GM12878 (cell line): Measurements from ENCODE around the gene MAP4K5. TPM values are rescaled to one million over a fixed set of nuclear protein-coding genes. Genes with fewer than 3 reads are reported as not detected.

Source experiments
- ATAC-seq: fragments of 200-7000 bp; cut with Tn5 transposase; 3 replicates; pipeline ENCODE4 v1.9.1; 2020; ENCODE audit warnings: mild to moderate bottlenecking, moderate library complexity
- BruUV-seq: library from RNA; stranded (reverse); fragments of 400-500 nt; replicated peaks from 2 replicates; lab custom pipeline; 2021; lab: Mats Ljungman, UMichigan
- CTCF ChIA-PET: fragments of 300-600 bp; sonication (Branson Sonifier 250); formaldehyde crosslinking; extraction: SDS; loops from one replicate; lab custom pipeline; 2021; ENCODE audit warnings: inconsistent platforms; lab: Yijun Ruan, JAX
- POLR2A ChIA-PET: fragments of 350-600 bp; formaldehyde crosslinking; extraction: SDS; loops from one replicate; lab custom pipeline; 2021; ENCODE audit warnings: inconsistent platforms; lab: Charles Lee
- RAD21 ChIA-PET: fragments of 300-600 bp; sonication (Branson Sonifier 250); formaldehyde crosslinking; loops from one replicate; lab custom pipeline; 2023; ENCODE audit warnings: antibody characterized with exemption; ENCODE audit not compliant: unreplicated experiment; lab: Charles Lee
- SMC1A ChIA-PET: fragments of 300-600 bp; sonication (Branson Sonifier 250); formaldehyde crosslinking; loops from one replicate; lab custom pipeline; 2023; ENCODE audit not compliant: unreplicated experiment, uncharacterized antibody; lab: Charles Lee
- DNase-seq: peaks from one replicate; pipeline ENCODE4 v3.0.0-alpha.2; 2011; ENCODE audit warnings: low read depth, low spot score
- FAIRE-seq: peaks from 3 replicates; lab custom pipeline; 2011; peaks lifted over from hg19 to GRCh38; lab: Jason Lieb, UNC
- H2AFZ ChIP-seq: 2 replicates; pipeline ENCODE4 v1.6.0; 2011; ENCODE audit warnings: low read depth, low read length, control low read depth; ENCODE audit not compliant: control insufficient read depth
- H3K27ac ChIP-seq: 2 replicates; pipeline ENCODE4 v1.5.1; 2011; ENCODE audit warnings: control low read depth; ENCODE audit not compliant: control insufficient read depth, insufficient read depth
- H3K27me3 ChIP-seq, 2 experiments: replicated peaks in 1 of 2; 2 replicates each; pipeline versions ENCODE4 v1.6.0 to v1.6.1; 2011; ENCODE audit warnings: low read length in 1 of 2; ENCODE audit not compliant: control insufficient read depth in 2 of 2, insufficient read depth in 2 of 2
- H3K36me3 ChIP-seq, 2 experiments: 2 replicates each; pipeline ENCODE4 v1.5.1; 2011; ENCODE audit warnings: low read length in 1 of 2; ENCODE audit not compliant: control insufficient read depth in 2 of 2, insufficient read depth in 2 of 2
- H3K4me1 ChIP-seq: 2 replicates; pipeline ENCODE4 v1.6.1; 2011; ENCODE audit warnings: mild to moderate bottlenecking, low read length, moderate library complexity, mixed read lengths; ENCODE audit not compliant: control insufficient read depth, insufficient read depth
- H3K4me2 ChIP-seq: 2 replicates; pipeline ENCODE4 v1.6.0; 2011; ENCODE audit warnings: control low read depth; ENCODE audit not compliant: control insufficient read depth, insufficient read depth
- H3K4me3 ChIP-seq: fragments of 200-600 bp; sonication (generic); 2 replicates; pipeline ENCODE4 v1.5.1; 2016
- H3K79me2 ChIP-seq: 2 replicates; pipeline ENCODE4 v1.6.0; 2011; ENCODE audit warnings: low read length; ENCODE audit not compliant: control insufficient read depth, insufficient read depth
- H3K9ac ChIP-seq: 2 replicates; pipeline ENCODE4 v1.8.0; 2011; ENCODE audit warnings: low read length, control low read depth, mixed read lengths; ENCODE audit not compliant: control insufficient read depth, insufficient read depth
- H3K9me3 ChIP-seq: replicated peaks from 3 replicates; pipeline ENCODE4 v1.5.1; 2011; ENCODE audit warnings: mild to moderate bottlenecking, low read length; ENCODE audit not compliant: control insufficient read depth, insufficient read depth
- H4K20me1 ChIP-seq: 2 replicates; pipeline ENCODE4 v1.6.0; 2011; ENCODE audit not compliant: control insufficient read depth, insufficient read depth
- BMI1 ChIP-seq: fragments of 450-650 bp; IDR thresholded peaks from 2 replicates; pipeline ENCODE4 v1.6.1; 2016; ENCODE audit warnings: mild to moderate bottlenecking, moderate library complexity, borderline replicate concordance
- GABPA ChIP-seq: IDR thresholded peaks from 2 replicates; pipeline ENCODE4 v1.6.1; 2014; ENCODE audit warnings: antibody characterized with exemption, low read depth, mild to moderate bottlenecking, inconsistent platforms
- HDAC6 ChIP-seq: fragments of 200-600 bp; sonication (generic); IDR thresholded peaks from one replicate; pipeline ENCODE4 v1.8.0; 2017; ENCODE audit warnings: antibody characterized with exemption; ENCODE audit not compliant: unreplicated experiment
- JUNB ChIP-seq: IDR thresholded peaks from 2 replicates; pipeline ENCODE4 v1.6.1; 2016; ENCODE audit warnings: antibody characterized with exemption, mild to moderate bottlenecking
- JUND ChIP-seq: IDR thresholded peaks from 2 replicates; pipeline ENCODE4 v1.6.1; 2012; ENCODE audit warnings: low read depth, mild to moderate bottlenecking, low read length, improper control_type of control experiment, moderate library complexity
- KDM1A ChIP-seq: fragments of 200-600 bp; sonication (generic); IDR thresholded peaks from 2 replicates; pipeline ENCODE4 v1.6.1; 2016; ENCODE audit warnings: borderline replicate concordance
- MEF2B ChIP-seq: fragments of 450-650 bp; IDR thresholded peaks from 2 replicates; pipeline ENCODE4 v1.6.1; 2018; ENCODE audit warnings: mild to moderate bottlenecking, moderate library complexity; ENCODE audit not compliant: partially characterized antibody, poor library complexity, severe bottlenecking
- MTA3 ChIP-seq: IDR thresholded peaks from 2 replicates; pipeline ENCODE4 v1.6.1; 2012; ENCODE audit warnings: low read length, inconsistent platforms, borderline replicate concordance
- MXI1 ChIP-seq: fragments of 150-350 bp; IDR thresholded peaks from 2 replicates; pipeline ENCODE4 v1.6.1; 2011; ENCODE audit warnings: low read depth, mild to moderate bottlenecking, inconsistent platforms, low read length, improper control_type of control experiment
- NR2C1 ChIP-seq: fragments of 450-650 bp; IDR thresholded peaks from 2 replicates; pipeline ENCODE4 v1.6.1; 2017; ENCODE audit warnings: antibody characterized with exemption, mild to moderate bottlenecking, moderate library complexity
- ZNF217 ChIP-seq: fragments of 450-650 bp; IDR thresholded peaks from 2 replicates; pipeline ENCODE4 v1.6.1; 2017; ENCODE audit warnings: antibody characterized with exemption, mild to moderate bottlenecking
- WGBS: methylation state at CpG from one replicate; pipeline ENCODE4 v1.1.6; 2016; ENCODE audit warnings: low lambda C conversion rate; ENCODE audit not compliant: insufficient replicate concordance, insufficient coverage; ENCODE audit errors: missing lambda C conversion rate; 5-methylcytosine and 5-hydroxymethylcytosine counted together
- in situ Hi-C: fragments of 300-500 bp; cut with MboI; formaldehyde crosslinking; loops from 9 replicates; pipeline ENCODE4 v1.14.3; 2018; ENCODE audit warnings: mixed read lengths
- intact Hi-C: fragments of 100-400 bp; cut with micrococcal nuclease; formaldehyde crosslinking; loops from one replicate; pipeline ENCODE4 v1.14.2; 2022; ENCODE audit not compliant: unreplicated experiment
- polyA plus RNA-seq, 11 experiments: library from polyadenylated mRNA; depleted of rRNA in 4 of 11; unstranded in 6 of 11; stranded (reverse) in 5 of 11; fragments of >200 nt; fragmentation: Nextera tagmentation in 4 of 11; fragmentation: Illumina TruSeq in 1 of 11; extraction: Ambion mirVana in 4 of 11; extraction: Trizol in 1 of 11; gene quantifications; 1 replicate in 1 of 11; 2 replicates in 10 of 11; pipeline versions ENCODE4 v1.2.1 to v1.2.3, GENCODE V29; 2011 to 2016; ENCODE audit warnings: inconsistent platforms in 2 of 11, missing spikeins in 2 of 11, low read depth in 1 of 11
- total RNA-seq, 4 experiments: library from RNA; depleted of rRNA in 3 of 4; stranded (reverse); fragments of >200 nt in 3 of 4; fragmentation: Illumina TruSeq in 1 of 4; extraction: Trizol in 1 of 4; gene quantifications; 2 replicates each; pipeline versions ENCODE4 v1.2.1 to v1.2.3, GENCODE V29; 2013 to 2021

MAP4K5 gene
- total and polyA plus RNA-seq, 10 of the 15 experiments (the other 5 are each of a cell fraction or from before 2014, with no cell fraction given) = 9.1 to 41.3 (median 30.1) TPM

GRCh38 chr14:50383618-50384225, 148.6 kb downstream of the MAP4K5 start:
- no peak for FAIRE-seq
- no peak for ATAC-seq
- Histone ChIP-seq H3K4me1 (no peaks in the 10 kb centered on the region), H3K79me2 (no peaks in the 10 kb centered on the region), H3K4me2 (no peak overlapping the region), H3K9ac (no peak overlapping the region), H3K27ac (no peak overlapping the region), H4K20me1 (no peaks in the 10 kb centered on the region), H3K4me3 (no peak overlapping the region), H3K36me3 (no peaks in the 10 kb centered on the region), H3K27me3 (no peaks in the 10 kb centered on the region), H2AFZ (no peak overlapping the region), H3K9me3 (no peaks in the 10 kb centered on the region)
- no TSS peak for BruUV-seq
- TF ChIP-seq MTA3 (no peak), MXI1 (no peak), HDAC6 (no peak), JUNB (no peak), BMI1 (no peak), ZNF217 (no peak), GABPA (no peak), MEF2B (no peak), NR2C1 (no peak), KDM1A (no peak), JUND (no peak)
- intact Hi-C loops = no loop called here
- SMC1A ChIA-PET = no interaction called here
- POLR2A ChIA-PET = no interaction called here
- RAD21 ChIA-PET = no interaction called here
- in situ Hi-C loops = no loop called here
- DNase-seq = no peak
- WGBS = 97% methylated on average over 3 of the region's 3 CpGs
- CTCF ChIA-PET = interaction anchor here (1.1 kb wide), 1 partner anchor 13 kb away, joined by 3 read pairs; the partner anchor contains the start of gene CDKL1
